ENCODE measurements around the gene OR5AU1. TPM values are rescaled to one million over a fixed set of nuclear protein-coding genes. Genes with fewer than 3 reads are reported as not detected.

Gene OR5AU1
- total RNA-seq, 1 experiment from 2014 or later, result not detected

- Histone ChIP-seq H3K4me1 (replicated peaks; ENCODE audit: insufficient read depth) (peaks cover 40% of the 10 kb centered on the region), H3K4me3 (no peak overlapping the region), H3K27ac (no peak overlapping the region), H3K36me3 (ENCODE audit: low read depth) (no peaks in the 10 kb centered on the region), H3K27me3 (ENCODE audit: insufficient read depth, low read depth) (no peaks in the 10 kb centered on the region), H3K9me3 (ENCODE audit: insufficient read depth, low read depth) (no peaks in the 10 kb centered on the region), H3K4me2 (no peak overlapping the region; the same call in 1 of the 2 replicates), H3K79me2 (ENCODE audit: low read depth) (no peaks in the 10 kb centered on the region), H2AFZ (no peak overlapping the region), H3K9me2 (ENCODE audit: insufficient read depth) (no peaks in the 10 kb centered on the region), H4K20me1 (ENCODE audit: insufficient read depth) (no peaks in the 10 kb centered on the region), H3F3A (ENCODE audit: insufficient read depth, low read depth) (peaks cover 11% of the 10 kb centered on the region)
- TF ChIP-seq CTCF (conservative IDR thresholded peaks at IDR 0.05) (no peak), EZH2 (IDR thresholded peaks at IDR 0.05; ENCODE audit: low read depth) (no peak)
- intact Hi-C loops (cut with micrococcal nuclease; ENCODE audit: unreplicated experiment), result loop anchor here (10.0 kb wide), 1 partner anchor 131 kb away; no protein-coding TSS in a partner anchor
- CTCF ChIA-PET, result no interaction called here
- POLR2A ChIA-PET (ENCODE audit: unreplicated experiment), result no interaction called here
- no TSS peak for BruUV-seq (replicated peaks)
- DNase-seq, result no peak
Observed at GRCh38 chr14:21106176-21106497, 49.7 kb downstream of the OR5AU1 start.

DNA sequence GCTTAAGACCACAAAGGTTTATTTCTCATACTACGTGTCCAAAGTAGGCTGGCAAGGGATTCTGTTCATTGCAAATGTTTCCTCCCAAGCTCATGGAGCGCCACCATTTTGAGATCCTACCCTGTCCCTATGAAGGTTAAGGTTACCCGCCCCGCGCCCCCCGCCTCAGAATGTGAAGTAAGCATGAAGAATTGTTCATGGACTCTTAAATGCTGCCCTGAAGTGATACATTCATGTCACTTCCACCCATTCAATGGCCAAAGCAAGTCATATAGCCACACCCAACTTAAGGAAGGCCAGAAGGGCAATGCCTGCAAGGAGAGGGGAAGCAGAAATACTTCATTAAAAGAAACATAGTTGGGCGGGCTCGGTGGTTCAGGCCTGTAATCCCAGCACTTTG is 50.8 kb downstream of the OR5AU1 start:
- no peaks in the 10 kb centered on the region for H3K36me3 ChIP-seq (ENCODE audit: low read depth)
- H3K4me1 ChIP-seq (replicated peaks; ENCODE audit: insufficient read depth), result peaks cover 46% of the 10 kb centered on the region
- no peaks in the 10 kb centered on the region for H3K9me3 ChIP-seq (ENCODE audit: insufficient read depth, low read depth)
- ChIA-PET POLR2A (ENCODE audit: unreplicated experiment) (interaction anchor here (0.6 to 1.2 kb wide), 2 partner anchors 37 to 79 kb away, joined by 5 read pairs; no protein-coding TSS in a partner anchor), CTCF (interaction anchor here (1.1 to 2.0 kb wide), 4 partner anchors 33 to 106 kb away, joined by 3 to 20 read pairs (median 13); partner anchors contain the start of gene SLC39A2)
- H3F3A ChIP-seq (ENCODE audit: insufficient read depth, low read depth), result peaks cover 11% of the 10 kb centered on the region
- no peak overlapping the region for H2AFZ ChIP-seq
- no peaks in the 10 kb centered on the region for H3K79me2 ChIP-seq (ENCODE audit: low read depth)
- intact Hi-C loops (cut with micrococcal nuclease; ENCODE audit: unreplicated experiment), result loop anchor here (10.0 kb wide), 1 partner anchor 130 kb away; no protein-coding TSS in a partner anchor
- H3K27ac ChIP-seq, result 0 out of 2 replicates have a peak overlapping the region, but pooled peaks have one; percentile 89
- DNase-seq, result no peak
- peak overlapping the region; percentile 91 for H3K4me2 ChIP-seq
- peak overlapping the region; percentile 70; the same call in 1 of the 2 replicates for H3K4me3 ChIP-seq
- no peaks in the 10 kb centered on the region for H4K20me1 ChIP-seq (ENCODE audit: insufficient read depth)
- no peak for TF ChIP-seq EZH2 (IDR thresholded peaks at IDR 0.05; ENCODE audit: low read depth)
- TF ChIP-seq CTCF (conservative IDR thresholded peaks at IDR 0.05), result no peak
- H3K27me3 ChIP-seq (ENCODE audit: insufficient read depth, low read depth), result no peaks in the 10 kb centered on the region
- BruUV-seq (replicated peaks), result no TSS peak
- H3K9me2 ChIP-seq (ENCODE audit: insufficient read depth), result no peaks in the 10 kb centered on the region

Other genes starting within 250 kb of the OR5AU1 start
- not detected in 2 replicates for gene RNASE2, start 200.6 kb downstream of the OR5AU1 start, total RNA-seq (2021)
- 40.9 and 51.2 TPM in 2 replicates for gene METTL17, start 166.1 kb downstream of the OR5AU1 start, total RNA-seq (2021)
- gene SLC39A2, start 156.8 kb downstream of the OR5AU1 start, total RNA-seq (2021), result 0.35 and 0.68 TPM in 2 replicates
- gene NDRG2, start 131.0 kb downstream of the OR5AU1 start, total RNA-seq (2021), result 12.2 and 14.6 TPM in 2 replicates
- not detected in 2 replicates for gene TPPP2, start 125.8 kb downstream of the OR5AU1 start, total RNA-seq (2021)
- not detected in 2 replicates for gene RNASE13, start 121.3 kb downstream of the OR5AU1 start, total RNA-seq (2021)
- not detected in 2 replicates for gene RNASE7, start 113.7 kb downstream of the OR5AU1 start, total RNA-seq (2021)
- gene RNASE8, start 98.2 kb downstream of the OR5AU1 start, total RNA-seq (2021), result not detected in 2 replicates
- 12.7 and 13.0 TPM in 2 replicates for gene ARHGEF40, start 85.8 kb downstream of the OR5AU1 start, total RNA-seq (2021)
- 23.0 and 25.3 TPM in 2 replicates for gene ZNF219, start 57.4 kb downstream of the OR5AU1 start, total RNA-seq (2021)
- gene TMEM253, start 55.0 kb downstream of the OR5AU1 start, total RNA-seq (2021), result 0.35 and 1.4 TPM in 2 replicates
- gene HNRNPC, start 113.4 kb upstream of the OR5AU1 start, total RNA-seq (2021), result 486 and 550 TPM in 2 replicates
- 0.75 and 2.1 TPM in 2 replicates for gene RPGRIP1, start 124.0 kb upstream of the OR5AU1 start, total RNA-seq (2021)
- gene SUPT16H, start 228.0 kb upstream of the OR5AU1 start, total RNA-seq (2021), result 57.2 and 65.4 TPM in 2 replicates